ENCODE measurements around the gene KRTAP1-3.
"Not testable (repeated sequence)": the region's sequence is repeated elsewhere in the genome, so short reads cannot be mapped to it uniquely, and the experiment has no call there.

KRTAP1-3 gene

GRCh38 chr17:41009936-41010335 lies 24.7 kb downstream of the KRTAP1-3 start:
- no peak for DNase-seq (ENCODE audit: low read depth)

GRCh38 chr17:41009301-41009760 lies 25.3 kb downstream of the KRTAP1-3 start:
- no peak for DNase-seq (ENCODE audit: low read depth)

GRCh38 chr17:41008811-41009210 lies 25.9 kb downstream of the KRTAP1-3 start, which contains the start of gene KRTAP3-1:
Gene KRTAP3-1, minus strand, starts transcription at chr17:41009128. Its CDS starts 54 bp downstream, at chr17:41009074.
- DNase-seq (ENCODE audit: low read depth) = no peak

- no peak for DNase-seq (ENCODE audit: low read depth)
These were observed 30.3 kb downstream of the KRTAP1-3 start for GRCh38 chr17:41004397-41004796.

- DNase-seq (ENCODE audit: low read depth) = no peak
These were observed 30.7 kb downstream of the KRTAP1-3 start for GRCh38 chr17:41003926-41004325.

GRCh38 chr17:41002814-41003213 lies 31.9 kb downstream of the KRTAP1-3 start:
- DNase-seq (ENCODE audit: low read depth) = no peak

- DNase-seq (ENCODE audit: low read depth) = no peak
These were observed 32.9 kb downstream of the KRTAP1-3 start for GRCh38 chr17:41001795-41002194.

- not testable (repeated sequence) for DNase-seq (ENCODE audit: low read depth)
These were observed 35.1 kb downstream of the KRTAP1-3 start, which contains the start of gene KRTAP3-2 for GRCh38 chr17:40999563-40999962. Gene KRTAP3-2, minus strand, starts transcription at chr17:40999906. Its CDS starts 53 bp downstream, at chr17:40999853.

GRCh38 chr17:40997361-40997760 lies 37.3 kb downstream of the KRTAP1-3 start:
- no peak for DNase-seq (ENCODE audit: low read depth)

GRCh38 chr17:40996829-40997228 lies 37.8 kb downstream of the KRTAP1-3 start:
- no peak for DNase-seq (ENCODE audit: low read depth)

GRCh38 chr17:40995116-40995515 lies 39.6 kb downstream of the KRTAP1-3 start:
- no peak for DNase-seq (ENCODE audit: low read depth)

GRCh38 chr17:40993839-40994238 lies 40.8 kb downstream of the KRTAP1-3 start, which contains the start of gene KRTAP3-3:
Gene KRTAP3-3, minus strand, starts transcription at chr17:40994164. Its CDS starts 67 bp downstream, at chr17:40994097.
- DNase-seq (ENCODE audit: low read depth) = no peak

GRCh38 chr17:40993084-40993483 lies 41.6 kb downstream of the KRTAP1-3 start:
- no peak for DNase-seq (ENCODE audit: low read depth)

- no peak for DNase-seq (ENCODE audit: low read depth)
These were observed 42.0 kb downstream of the KRTAP1-3 start for GRCh38 chr17:40992666-40993065.

- DNase-seq (ENCODE audit: low read depth) = no peak
These were observed 47.8 kb downstream of the KRTAP1-3 start for GRCh38 chr17:40986920-40987319.

- no peak for DNase-seq (ENCODE audit: low read depth)
These were observed 50.4 kb downstream of the KRTAP1-3 start, which contains the start of gene KRT40 for GRCh38 chr17:40984226-40984625. Gene KRT40, minus strand, starts transcription at chr17:40984326. Its CDS starts 53 bp downstream, at chr17:40984273.

Data from HS-27A (cell line).